Adrenal gland (tissue), 12 donors: ENCODE data around the gene PDHX. TPM values are rescaled to one million over a fixed set of nuclear protein-coding genes. Genes with fewer than 3 reads are reported as not detected.

Experiments used
- DNase-seq, 7 donors: peaks; one replicate each; pipeline ENCODE4 v3.0.0-alpha.2; 2019 to 2020
- H3K27ac ChIP-seq, 5 donors: fragments of 200-600 bp; sonication (generic) in 4 of 5; 1 replicate in 3 of 5; 2 replicates in 2 of 5; pipeline versions ENCODE4 v1.5.1 to v1.8.0; 2016 to 2020; ENCODE audit warnings: mild to moderate bottlenecking in 1 of 5
- H3K27me3 ChIP-seq: fragments of 200-600 bp; 2 replicates; pipeline ENCODE4 v1.8.0; 2021
- H3K36me3 ChIP-seq, 2 donors: fragments of 200-600 bp; replicated peaks in 1 of 2; 1 replicate in 1 of 2; 2 replicates in 1 of 2; pipeline versions ENCODE4 v1.5.1 to v1.8.0; 2018 to 2022
- H3K4me1 ChIP-seq, 2 donors: fragments of 200-600 bp; replicated peaks in 1 of 2; 1 replicate in 1 of 2; 2 replicates in 1 of 2; pipeline versions ENCODE4 v1.5.1 to v1.8.0; 2018 to 2021
- H3K4me3 ChIP-seq, 4 donors: fragments of 200-600 bp; sonication (generic) in 3 of 4; one replicate each; pipeline ENCODE4 v1.5.1; 2016 to 2018
- H3K9me3 ChIP-seq, 3 donors: fragments of 200-600 bp; sonication (generic) in 1 of 3; replicated peaks in 1 of 3; 1 replicate in 2 of 3; 2 replicates in 1 of 3; pipeline versions ENCODE4 v1.5.1 to v1.8.0; 2016 to 2021
- POLR2A ChIP-seq, 2 donors: fragments of 450-650 bp; IDR thresholded peaks; one replicate each; pipeline ENCODE4 v1.6.1; 2017; ENCODE audit warnings: antibody characterized with exemption in 2 of 2, mild to moderate bottlenecking in 2 of 2, moderate library complexity in 1 of 2
- WGBS, 4 donors: extraction: QIAGEN DNeasy Blood & Tissue Kit in 2 of 4; methylation state at CpG; one replicate each; pipeline versions ENCODE4 v1.1.5 to v1.1.7; 2013 to 2017; 5-methylcytosine and 5-hydroxymethylcytosine counted together
- intact Hi-C, 2 donors: fragments of 100-400 bp; cut with DNase I; formaldehyde crosslinking; loops; one replicate each; pipeline versions ENCODE4 v1.14.1 to v1.15.0; 2022 to 2023
- polyA plus RNA-seq, 3 donors: library from polyadenylated mRNA; stranded (reverse); fragments of 200-250 nt in 2 of 3; fragments of 350-450 nt in 1 of 3; fragmentation: Illumina TruSeq in 1 of 3; extraction: RNeasy Lipid Tissue Mini Kit (QIAGEN cat#74804) in 1 of 3; gene quantifications; one replicate each; pipeline ENCODE4 v1.2.3, GENCODE V29; 2013 to 2014
- total RNA-seq, 9 donors: library from RNA; depleted of rRNA in 4 of 9; stranded (reverse); fragments of >200 nt in 4 of 9; fragments of 120-200 nt in 1 of 9; fragmentation: NEBNext Ultra II Directional in 1 of 9; extraction: Animal tissue kit (Norgen Biotek cat#: 25700) in 1 of 9; gene quantifications; one replicate each; pipeline versions ENCODE4 v1.1.0 to v1.2.4, GENCODE V29; 2013 to 2023
- TF ChIP-seq, protein P1 (sequence below), 6 experiments: fragments of 450-650 bp in 4 of 6; fragments of 200-600 bp in 2 of 6; sonication (generic) in 1 of 6; IDR thresholded peaks; 1 replicate in 5 of 6; 2 replicates in 1 of 6; pipeline versions ENCODE4 v1.5.1 to v1.8.0; 2016 to 2021; ENCODE audit warnings: antibody characterized with exemption in 6 of 6, mild to moderate bottlenecking in 2 of 6, moderate library complexity in 1 of 6
- donor health status: healthy with polysubstance abuse.
- donor health status: Bipolar disorder and iron deficiency.
- donor health status: DM: yes; HTN: yes; CAD: no.
- donor health status: DM: no; HTN: no; CAD: no.
- donor health status: DM: no; HTN: no; CAD: no.
- donor health status: DM: yes; HTN: yes; CAD: no.

Gene PDHX
- total and polyA plus RNA-seq, 12 donors = 13.9 to 98.4 (median 45.6) TPM

DNA sequence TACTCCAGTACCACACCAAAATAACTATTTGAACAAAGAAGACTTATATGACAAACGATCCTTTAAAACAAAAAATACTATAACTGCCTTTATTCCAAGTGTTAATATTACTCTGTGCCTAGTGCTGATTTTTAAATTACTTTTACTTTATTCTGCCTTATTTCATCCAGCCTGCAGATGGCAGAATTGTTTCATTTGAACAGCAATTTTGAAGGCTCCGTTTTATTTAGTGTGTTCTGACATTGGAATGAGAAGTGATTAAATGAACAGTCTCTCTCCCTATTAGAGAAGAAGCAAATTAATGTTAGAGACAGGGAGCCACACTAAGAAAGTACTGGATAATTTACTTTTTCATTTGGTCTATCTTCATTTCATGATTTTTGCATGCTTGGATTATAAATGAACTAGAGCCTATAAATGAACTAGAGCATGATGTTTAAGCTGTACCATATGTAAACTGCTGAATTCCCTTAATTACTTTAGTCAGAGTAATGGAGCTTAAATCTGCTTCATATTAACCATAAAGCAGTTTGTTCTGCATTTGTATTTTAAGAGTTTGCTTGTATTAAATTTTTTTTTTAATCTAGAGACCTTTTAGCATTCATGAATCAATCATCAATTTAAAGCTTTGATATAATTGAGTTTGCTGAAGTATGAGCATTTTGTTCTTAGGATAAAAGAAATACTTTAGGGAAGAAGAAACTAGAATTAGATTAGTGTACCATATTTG is 9.8 kb downstream of the PDHX start:
- peak in 1 of 7 donors; percentile 11 for DNase-seq
- intact Hi-C loops = loop anchor here in 1 of 2 donors (10.0 kb wide), 1 partner anchor 469 kb away; no protein-coding TSS in a partner anchor
- 2 to 7% (median 4%) methylated on average over 2 of the region's 2 CpGs for WGBS, 4 donors
- Histone ChIP-seq H3K27me3 (no peaks in the 10 kb centered on the region), H3K36me3 (no peaks in the 10 kb centered on the region), H3K27ac (no peak overlapping the region), H3K9me3 (no peaks in the 10 kb centered on the region), H3K4me1 (peaks cover 13 to 38% of the 10 kb centered on the region in 2 donors), H3K4me3 (no peak overlapping the region)
- no peak for TF ChIP-seq POLR2A (IDR thresholded peaks at IDR 0.05)
- TF ChIP-seq, protein P1, sequence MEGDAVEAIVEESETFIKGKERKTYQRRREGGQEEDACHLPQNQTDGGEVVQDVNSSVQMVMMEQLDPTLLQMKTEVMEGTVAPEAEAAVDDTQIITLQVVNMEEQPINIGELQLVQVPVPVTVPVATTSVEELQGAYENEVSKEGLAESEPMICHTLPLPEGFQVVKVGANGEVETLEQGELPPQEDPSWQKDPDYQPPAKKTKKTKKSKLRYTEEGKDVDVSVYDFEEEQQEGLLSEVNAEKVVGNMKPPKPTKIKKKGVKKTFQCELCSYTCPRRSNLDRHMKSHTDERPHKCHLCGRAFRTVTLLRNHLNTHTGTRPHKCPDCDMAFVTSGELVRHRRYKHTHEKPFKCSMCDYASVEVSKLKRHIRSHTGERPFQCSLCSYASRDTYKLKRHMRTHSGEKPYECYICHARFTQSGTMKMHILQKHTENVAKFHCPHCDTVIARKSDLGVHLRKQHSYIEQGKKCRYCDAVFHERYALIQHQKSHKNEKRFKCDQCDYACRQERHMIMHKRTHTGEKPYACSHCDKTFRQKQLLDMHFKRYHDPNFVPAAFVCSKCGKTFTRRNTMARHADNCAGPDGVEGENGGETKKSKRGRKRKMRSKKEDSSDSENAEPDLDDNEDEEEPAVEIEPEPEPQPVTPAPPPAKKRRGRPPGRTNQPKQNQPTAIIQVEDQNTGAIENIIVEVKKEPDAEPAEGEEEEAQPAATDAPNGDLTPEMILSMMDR (IDR thresholded peaks at IDR 0.05) = peak; percentile 52 to 89 (median 78)

- TF ChIP-seq, protein P1 (IDR thresholded peaks at IDR 0.05) = no peak
- TF ChIP-seq POLR2A (IDR thresholded peaks at IDR 0.05) = no peak
- no peaks in the 10 kb centered on the region for H3K27me3 ChIP-seq
- no peaks in the 10 kb centered on the region for H3K9me3 ChIP-seq
- intact Hi-C loops = loop anchor here in 1 of 2 donors (10.0 kb wide), 1 partner anchor 468 kb away; no protein-coding TSS in a partner anchor
- H3K27ac ChIP-seq = no peak overlapping the region
- H3K4me1 ChIP-seq = peaks cover 13 to 38% of the 10 kb centered on the region in 2 donors
- no peaks in the 10 kb centered on the region for H3K36me3 ChIP-seq
- no peak for DNase-seq
- no peak overlapping the region for H3K4me3 ChIP-seq
Observed at GRCh38 chr11:34926831-34927132, 10.4 kb downstream of the PDHX start.

DNA sequence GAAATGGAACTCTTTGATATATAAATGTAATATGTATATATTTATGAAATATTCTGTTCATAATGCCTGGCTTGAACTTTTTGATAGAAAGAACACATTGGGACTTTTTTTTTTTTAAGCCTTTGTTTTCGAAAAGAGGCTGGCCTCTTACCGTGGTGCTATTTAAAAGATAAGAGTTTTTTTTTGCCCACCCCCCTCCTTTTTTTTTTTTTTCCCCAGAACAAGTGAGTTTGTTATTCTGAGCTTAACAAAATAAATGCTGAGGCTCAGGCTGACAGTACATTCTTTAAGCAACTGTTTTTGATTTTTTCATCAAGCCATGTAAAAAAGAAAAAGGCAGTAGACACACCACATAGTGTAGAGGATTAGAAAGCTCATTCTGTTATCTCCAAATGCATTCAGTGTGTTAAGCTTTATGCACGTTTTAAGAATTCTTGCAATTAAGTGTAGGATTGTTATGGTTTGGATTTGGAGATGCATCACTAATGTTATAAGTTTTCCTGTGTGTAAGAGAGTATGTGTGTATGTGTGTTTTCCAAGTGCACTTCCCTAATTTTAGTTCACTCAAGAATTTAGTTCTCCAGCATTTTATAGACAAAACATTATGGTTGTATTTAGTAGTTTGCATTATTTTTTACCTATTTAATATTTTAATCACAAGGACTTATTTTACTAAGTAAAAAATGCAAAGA is 12.0 kb downstream of the PDHX start:
- no peak for DNase-seq
- TF ChIP-seq POLR2A (IDR thresholded peaks at IDR 0.05) = no peak
- TF ChIP-seq, protein P1 (IDR thresholded peaks at IDR 0.05) = no peak
- H3K4me1 ChIP-seq = peaks cover 13 to 38% of the 10 kb centered on the region in 2 donors

GRCh38 chr11:34928960-34929680 is 12.7 kb downstream of the PDHX start:
- no peaks in the 10 kb centered on the region for H3K9me3 ChIP-seq
- no peak overlapping the region for H3K4me3 ChIP-seq
- H3K36me3 ChIP-seq = peaks cover 0 to 14% of the 10 kb centered on the region in 2 donors
- 89 to 92% (median 92%) methylated on average over 7 of the region's 7 CpGs for WGBS, 4 donors
- TF ChIP-seq, protein P1 (IDR thresholded peaks at IDR 0.05) = no peak
- TF ChIP-seq POLR2A (IDR thresholded peaks at IDR 0.05) = no peak
- H3K27ac ChIP-seq = no peak overlapping the region
- intact Hi-C loops = loop anchor here in 1 of 2 donors (10.0 kb wide), 1 partner anchor 466 kb away; no protein-coding TSS in a partner anchor
- peaks cover 13 to 36% of the 10 kb centered on the region in 2 donors for H3K4me1 ChIP-seq
- H3K27me3 ChIP-seq = no peaks in the 10 kb centered on the region
- no peak for DNase-seq

More for the DNA sequence above, 12.0 kb downstream of the PDHX start:
- intact Hi-C loops = loop anchor here in 1 of 2 donors (10.0 kb wide), 1 partner anchor 466 kb away; no protein-coding TSS in a partner anchor
- no peak overlapping the region for H3K27ac ChIP-seq
- H3K36me3 ChIP-seq = peaks cover 0 to 12% of the 10 kb centered on the region in 2 donors
- H3K27me3 ChIP-seq = no peaks in the 10 kb centered on the region
- 62 to 77% (median 69%) methylated on average over 3 of the region's 3 CpGs for WGBS, 4 donors
- no peaks in the 10 kb centered on the region for H3K9me3 ChIP-seq
- H3K4me3 ChIP-seq = no peak overlapping the region
